Measurements from ENCODE around the gene EMC10. TPM values are rescaled to one million over a fixed set of nuclear protein-coding genes. Genes with fewer than 3 reads are reported as not detected.

Gene EMC10
- polyA plus RNA-seq, 1 donor = 142 TPM

DNA sequence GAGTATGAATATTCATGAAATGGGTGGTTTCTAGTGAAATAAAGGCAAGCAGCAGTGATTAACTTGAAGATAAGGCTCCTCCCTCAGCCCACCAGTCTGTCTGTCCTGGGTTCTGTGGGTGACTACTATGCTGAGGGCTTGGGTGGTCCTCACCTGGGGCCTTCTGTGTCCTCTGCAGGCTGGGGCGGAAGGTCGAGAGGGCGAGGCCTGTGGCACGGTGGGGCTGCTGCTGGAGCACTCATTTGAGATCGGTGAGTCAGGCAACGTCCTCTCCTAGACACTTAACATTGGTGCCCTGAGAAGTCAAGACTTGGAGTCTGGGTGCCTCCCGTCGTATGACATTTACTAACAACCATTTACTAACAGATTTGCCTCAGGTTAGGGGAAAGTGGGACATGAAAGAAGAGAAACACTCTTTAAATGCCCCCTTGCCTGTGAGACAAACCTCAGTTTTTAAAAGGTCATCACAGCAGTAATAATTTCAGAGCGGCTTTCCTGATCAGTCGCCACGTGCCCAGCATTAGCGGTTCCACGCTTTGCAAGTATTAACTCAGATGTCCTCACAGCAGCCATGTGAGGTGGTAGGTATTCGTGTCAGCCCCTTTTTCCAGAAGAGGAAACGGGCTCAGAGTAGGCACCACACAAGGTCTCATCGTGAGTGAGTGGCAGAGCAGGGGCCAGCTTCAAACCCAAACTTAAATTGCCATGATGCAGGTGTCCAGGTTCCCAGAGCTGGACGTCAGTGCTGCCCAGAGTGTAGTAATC lies 1.6 kb downstream of the EMC10 start:
- H3K27me3 ChIP-seq (ENCODE audit: control insufficient read depth, insufficient read depth, low read length) = no peaks in the 10 kb centered on the region
- DNase-seq = no peak
- no peak overlapping the region for H3K27ac ChIP-seq (ENCODE audit: low read length)
- H3K4me3 ChIP-seq (ENCODE audit: low read length) = no peak overlapping the region
- H3K4me1 ChIP-seq (ENCODE audit: control insufficient read depth, insufficient read depth, low read length) = peaks cover 8% of the 10 kb centered on the region
- peaks cover 21% of the 10 kb centered on the region for H3K9me3 ChIP-seq (ENCODE audit: control insufficient read depth, low read depth, low read length)
- peaks cover 48% of the 10 kb centered on the region for H3K36me3 ChIP-seq (ENCODE audit: control insufficient read depth, insufficient read depth, low read length)
- WGBS (ENCODE audit: insufficient coverage, low lambda C conversion rate) = 97% methylated on average over 5 of the region's 17 CpGs

DNA sequence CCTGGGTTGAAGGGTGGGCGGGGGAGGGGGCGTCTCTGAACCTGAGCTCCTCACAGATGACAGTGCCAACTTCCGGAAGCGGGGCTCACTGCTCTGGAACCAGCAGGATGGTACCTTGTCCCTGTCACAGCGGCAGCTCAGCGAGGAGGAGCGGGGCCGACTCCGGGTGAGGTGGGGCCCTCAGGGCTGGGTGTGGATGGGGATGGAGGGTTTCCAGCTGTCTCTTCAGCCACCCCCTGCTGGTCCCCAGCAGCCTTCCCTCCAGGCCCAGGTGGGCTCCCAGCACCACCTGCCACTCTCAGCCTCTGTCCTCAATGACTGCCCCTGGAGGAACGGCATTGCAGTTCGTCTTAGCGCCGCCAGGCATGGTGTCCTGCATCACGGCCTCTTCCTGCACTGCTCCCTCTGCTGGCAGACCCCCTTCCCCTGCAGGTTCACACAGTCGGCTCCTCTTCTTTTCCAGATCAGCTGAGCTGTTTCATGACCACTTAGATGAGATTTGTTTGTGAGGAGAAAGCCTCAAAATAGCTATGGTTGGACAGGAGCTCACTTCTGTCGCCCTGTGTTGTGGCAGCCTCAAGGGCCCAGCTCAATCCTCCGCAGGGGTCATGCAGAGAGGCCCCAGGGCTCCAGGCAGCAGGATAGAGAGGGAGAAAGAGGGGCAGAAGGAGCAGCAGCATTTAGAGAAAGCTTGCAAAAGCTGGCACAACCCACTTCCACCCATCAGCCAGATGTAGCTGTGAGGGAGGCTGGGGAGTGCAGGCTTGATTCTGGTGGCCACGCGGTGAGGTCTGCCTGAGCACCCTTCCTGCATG lies 2.8 kb downstream of the EMC10 start:
- Histone ChIP-seq H3K9me3 (ENCODE audit: control insufficient read depth, low read depth, low read length) (peaks cover 21% of the 10 kb centered on the region), H3K27ac (ENCODE audit: low read length) (no peak overlapping the region), H3K36me3 (ENCODE audit: control insufficient read depth, insufficient read depth, low read length) (peaks cover 54% of the 10 kb centered on the region), H3K27me3 (ENCODE audit: control insufficient read depth, insufficient read depth, low read length) (no peaks in the 10 kb centered on the region), H3K4me3 (ENCODE audit: low read length) (no peak overlapping the region), H3K4me1 (ENCODE audit: control insufficient read depth, insufficient read depth, low read length) (peaks cover 8% of the 10 kb centered on the region)
- DNase-seq = no peak
- WGBS (ENCODE audit: insufficient coverage, low lambda C conversion rate) = no CpG with 5 or more reads among the region's 19 CpGs

DNA sequence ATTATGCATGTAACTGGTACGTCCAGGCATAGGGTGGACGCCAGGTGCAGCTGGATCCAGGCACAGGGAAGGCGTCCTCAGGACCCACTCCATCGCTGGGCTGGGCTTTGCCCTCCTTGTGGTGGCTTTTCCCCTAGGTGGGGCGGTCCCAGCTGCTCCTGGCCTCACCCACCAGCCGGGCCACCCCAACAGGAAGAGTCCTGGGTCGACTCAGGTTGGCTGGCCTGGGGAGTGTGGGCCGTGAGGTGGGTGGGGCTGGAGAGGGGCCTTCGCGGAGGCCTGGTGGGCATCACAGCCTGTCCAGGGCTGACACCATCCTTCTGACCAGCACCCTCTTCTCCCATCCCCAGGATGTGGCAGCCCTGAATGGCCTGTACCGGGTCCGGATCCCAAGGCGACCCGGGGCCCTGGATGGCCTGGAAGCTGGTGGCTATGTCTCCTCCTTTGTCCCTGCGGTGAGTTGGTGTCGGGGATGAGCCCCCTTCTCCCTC lies 3.5 kb downstream of the EMC10 start:
- no peak for DNase-seq
- Histone ChIP-seq H3K27me3 (ENCODE audit: control insufficient read depth, insufficient read depth, low read length) (no peaks in the 10 kb centered on the region), H3K4me1 (ENCODE audit: control insufficient read depth, insufficient read depth, low read length) (peaks cover 8% of the 10 kb centered on the region), H3K9me3 (ENCODE audit: control insufficient read depth, low read depth, low read length) (peaks cover 21% of the 10 kb centered on the region), H3K36me3 (ENCODE audit: control insufficient read depth, insufficient read depth, low read length) (peaks cover 54% of the 10 kb centered on the region), H3K27ac (ENCODE audit: low read length) (no peak overlapping the region), H3K4me3 (ENCODE audit: low read length) (no peak overlapping the region)
- WGBS (ENCODE audit: insufficient coverage, low lambda C conversion rate) = no CpG with 5 or more reads among the region's 16 CpGs

DNA sequence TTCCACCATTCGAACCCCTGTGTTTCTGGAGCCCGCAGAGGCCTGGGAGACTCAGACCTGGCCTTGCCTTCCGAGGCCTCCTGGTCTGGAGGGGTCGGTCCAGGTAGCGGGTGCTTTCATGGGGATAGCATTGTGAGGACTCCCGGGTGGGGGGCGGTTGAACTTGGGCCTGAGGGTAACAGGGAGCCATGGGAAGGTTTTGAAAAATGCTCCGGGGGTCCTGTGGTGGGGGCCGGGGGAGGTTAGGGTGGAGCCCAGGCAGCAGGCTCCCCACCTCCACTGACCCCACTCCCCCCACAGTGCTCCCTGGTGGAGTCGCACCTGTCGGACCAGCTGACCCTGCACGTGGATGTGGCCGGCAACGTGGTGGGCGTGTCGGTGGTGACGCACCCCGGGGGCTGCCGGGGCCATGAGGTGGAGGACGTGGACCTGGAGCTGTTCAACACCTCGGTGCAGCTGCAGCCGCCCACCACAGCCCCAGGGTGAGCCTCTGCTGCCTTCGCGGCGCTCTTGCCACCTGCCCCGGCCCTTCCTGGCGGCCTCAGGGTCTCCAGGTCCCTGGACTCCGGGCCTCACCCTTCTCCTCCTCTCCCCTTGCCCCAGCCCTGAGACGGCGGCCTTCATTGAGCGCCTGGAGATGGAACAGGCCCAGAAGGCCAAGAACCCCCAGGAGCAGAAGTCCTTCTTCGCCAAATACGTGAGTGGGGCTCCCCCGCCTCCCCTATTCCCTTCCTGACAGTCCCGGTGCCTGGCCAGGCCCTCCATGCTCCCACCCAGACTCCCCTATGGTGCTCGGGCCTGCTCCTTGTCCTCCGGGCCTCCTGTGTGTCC lies 4.2 kb downstream of the EMC10 start:
- Histone ChIP-seq H3K4me3 (ENCODE audit: low read length) (no peak overlapping the region), H3K9me3 (ENCODE audit: control insufficient read depth, low read depth, low read length) (peaks cover 21% of the 10 kb centered on the region), H3K36me3 (ENCODE audit: control insufficient read depth, insufficient read depth, low read length) (peaks cover 54% of the 10 kb centered on the region), H3K27ac (ENCODE audit: low read length) (no peak overlapping the region), H3K4me1 (ENCODE audit: control insufficient read depth, insufficient read depth, low read length) (peaks cover 8% of the 10 kb centered on the region), H3K27me3 (ENCODE audit: control insufficient read depth, insufficient read depth, low read length) (no peaks in the 10 kb centered on the region)
- WGBS (ENCODE audit: insufficient coverage, low lambda C conversion rate) = no CpG with 5 or more reads among the region's 37 CpGs
- DNase-seq = no peak

DNA sequence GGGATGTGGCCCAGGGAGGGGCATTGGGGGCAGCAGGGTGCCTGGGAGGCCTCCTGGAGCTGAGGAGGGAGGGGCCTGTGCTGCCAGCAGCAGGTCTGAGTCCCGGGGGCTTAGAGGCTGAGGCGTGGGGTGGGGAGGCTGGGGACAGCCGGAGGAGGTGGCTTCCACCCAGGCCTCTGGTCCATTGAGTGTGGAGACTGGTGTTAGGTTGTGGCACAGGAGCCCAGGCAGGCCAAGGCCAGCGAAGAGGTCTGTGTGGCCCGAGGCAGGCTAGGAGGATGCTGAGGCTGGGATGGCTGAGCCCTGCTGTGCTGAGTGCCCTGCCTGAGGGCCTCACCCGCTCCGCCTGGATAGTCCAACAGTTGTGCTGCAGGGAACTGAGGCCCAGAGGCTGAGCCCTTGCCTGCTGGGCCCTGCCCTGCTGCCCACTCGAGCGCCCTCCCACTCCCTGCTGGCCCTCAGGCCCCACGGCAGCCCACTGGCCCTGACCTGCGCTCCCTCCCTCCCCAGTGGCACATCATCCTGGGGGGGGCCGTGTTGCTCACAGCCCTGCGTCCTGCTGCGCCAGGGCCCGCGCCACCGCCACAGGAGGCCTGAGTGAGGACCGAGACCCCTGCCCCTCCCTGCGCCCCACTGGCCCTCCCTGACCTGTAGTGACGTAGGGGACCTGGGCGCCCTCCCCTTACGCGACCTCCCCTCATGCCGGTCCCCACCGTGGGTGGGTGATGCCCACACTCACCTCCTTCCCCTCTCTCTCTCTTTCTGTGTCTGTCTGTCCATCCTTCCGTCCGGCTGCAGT lies 5.2 kb downstream of the EMC10 start:
- Histone ChIP-seq H3K4me3 (ENCODE audit: low read length) (no peak overlapping the region), H3K9me3 (ENCODE audit: control insufficient read depth, low read depth, low read length) (peaks cover 16% of the 10 kb centered on the region), H3K36me3 (ENCODE audit: control insufficient read depth, insufficient read depth, low read length) (peaks cover 54% of the 10 kb centered on the region), H3K27ac (ENCODE audit: low read length) (no peak overlapping the region), H3K27me3 (ENCODE audit: control insufficient read depth, insufficient read depth, low read length) (no peaks in the 10 kb centered on the region), H3K4me1 (ENCODE audit: control insufficient read depth, insufficient read depth, low read length) (peaks cover 8% of the 10 kb centered on the region)
- no peak for DNase-seq
- WGBS (ENCODE audit: insufficient coverage, low lambda C conversion rate) = no CpG with 5 or more reads among the region's 27 CpGs

DNA sequence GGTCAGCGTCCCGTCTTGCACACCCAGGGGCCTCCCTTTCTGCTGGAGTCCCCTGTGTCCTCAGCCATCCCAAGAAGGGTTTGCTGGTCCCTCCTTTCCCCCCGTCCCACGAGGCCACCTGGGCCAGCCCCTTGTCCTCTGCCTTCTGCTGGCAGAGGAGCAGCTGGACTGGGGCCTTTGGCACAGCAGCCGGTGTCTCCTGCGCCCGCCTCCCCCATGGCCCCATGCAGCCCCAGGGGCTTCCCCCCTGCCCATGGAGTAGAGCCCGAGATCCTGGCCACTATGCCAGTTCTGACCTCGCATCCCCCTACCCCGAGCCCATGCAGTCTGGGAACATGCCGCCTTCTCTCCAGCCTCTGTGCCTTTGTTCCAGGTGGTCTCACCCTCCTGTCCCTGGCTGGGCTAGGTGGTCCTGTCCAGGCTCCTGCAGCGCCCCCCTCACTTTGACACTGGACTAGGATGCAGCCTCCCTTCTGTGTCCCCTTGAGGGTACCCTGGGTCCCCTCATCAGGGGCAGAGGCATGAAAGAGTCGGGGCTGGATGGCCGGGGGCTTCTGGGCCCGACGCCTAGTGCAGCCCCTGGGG lies 6.1 kb downstream of the EMC10 start:
- Histone ChIP-seq H3K27ac (ENCODE audit: low read length) (no peak overlapping the region), H3K9me3 (ENCODE audit: control insufficient read depth, low read depth, low read length) (peaks cover 20% of the 10 kb centered on the region), H3K4me1 (ENCODE audit: control insufficient read depth, insufficient read depth, low read length) (peaks cover 4% of the 10 kb centered on the region), H3K36me3 (ENCODE audit: control insufficient read depth, insufficient read depth, low read length) (peaks cover 54% of the 10 kb centered on the region), H3K27me3 (ENCODE audit: control insufficient read depth, insufficient read depth, low read length) (peaks cover 3% of the 10 kb centered on the region), H3K4me3 (ENCODE audit: low read length) (no peak overlapping the region)
- no CpG with 5 or more reads among the region's 16 CpGs for WGBS (ENCODE audit: insufficient coverage, low lambda C conversion rate)
- DNase-seq = no peak

DNA sequence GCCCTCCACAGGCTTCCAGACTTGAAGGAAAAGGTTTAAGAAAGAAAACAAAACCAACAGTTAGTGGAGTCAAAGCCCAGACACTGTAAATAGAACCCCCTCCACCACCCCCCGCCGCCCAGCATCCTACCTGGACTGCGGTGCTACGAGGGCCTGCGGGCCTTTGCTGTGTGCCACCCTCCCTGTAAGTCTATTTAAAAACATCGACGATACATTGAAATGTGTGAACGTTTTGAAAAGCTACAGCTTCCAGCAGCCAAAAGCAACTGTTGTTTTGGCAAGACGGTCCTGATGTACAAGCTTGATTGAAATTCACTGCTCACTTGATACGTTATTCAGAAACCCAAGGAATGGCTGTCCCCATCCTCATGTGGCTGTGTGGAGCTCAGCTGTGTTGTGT lies 6.6 kb downstream of the EMC10 start:
- WGBS (ENCODE audit: insufficient coverage, low lambda C conversion rate) = no CpG with 5 or more reads among the region's 10 CpGs
- H3K9me3 ChIP-seq (ENCODE audit: control insufficient read depth, low read depth, low read length) = peaks cover 17% of the 10 kb centered on the region
- H3K4me3 ChIP-seq (ENCODE audit: low read length) = no peak overlapping the region
- no peak for DNase-seq
- H3K4me1 ChIP-seq (ENCODE audit: control insufficient read depth, insufficient read depth, low read length) = no peaks in the 10 kb centered on the region
- peaks cover 53% of the 10 kb centered on the region for H3K36me3 ChIP-seq (ENCODE audit: control insufficient read depth, insufficient read depth, low read length)
- no peak overlapping the region for H3K27ac ChIP-seq (ENCODE audit: low read length)
- peaks cover 7% of the 10 kb centered on the region for H3K27me3 ChIP-seq (ENCODE audit: control insufficient read depth, insufficient read depth, low read length)

DNA sequence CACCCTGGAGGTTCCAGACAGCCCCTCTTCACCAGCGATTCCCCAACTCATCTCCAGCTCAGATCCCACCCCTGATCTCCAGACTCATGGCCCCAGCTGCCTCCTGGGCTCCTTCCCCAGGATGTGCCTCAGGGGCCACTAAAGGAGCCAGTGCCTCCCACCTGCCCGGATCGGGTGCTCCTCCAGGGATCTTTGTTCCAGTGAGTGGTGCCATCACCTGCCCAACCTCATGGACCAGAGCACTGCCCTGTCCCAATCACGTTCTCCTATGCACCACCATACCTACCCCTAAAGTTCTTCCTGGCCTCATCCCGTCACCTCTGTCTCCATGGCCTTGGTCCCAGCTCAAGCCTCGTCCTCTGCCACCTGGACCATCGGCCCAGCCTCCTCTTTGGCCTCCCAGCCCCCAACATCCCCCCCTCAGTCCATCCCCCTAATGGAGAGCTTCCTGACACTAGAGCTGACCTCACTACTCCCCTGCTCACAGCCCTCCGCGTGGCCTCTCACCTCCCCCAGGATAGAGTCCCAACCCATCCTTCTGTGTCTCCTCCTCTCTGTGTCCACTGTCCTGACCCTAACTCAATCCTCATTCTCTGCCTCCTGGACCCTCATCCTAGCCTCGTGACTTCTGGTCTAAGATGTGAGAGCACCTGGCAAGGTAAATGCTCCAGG lies 9.1 kb downstream of the EMC10 start:
- Histone ChIP-seq H3K4me3 (ENCODE audit: low read length) (no peak overlapping the region), H3K9me3 (ENCODE audit: control insufficient read depth, low read depth, low read length) (peaks cover 6% of the 10 kb centered on the region), H3K4me1 (ENCODE audit: control insufficient read depth, insufficient read depth, low read length) (no peaks in the 10 kb centered on the region), H3K27ac (ENCODE audit: low read length) (no peak overlapping the region), H3K36me3 (ENCODE audit: control insufficient read depth, insufficient read depth, low read length) (peaks cover 29% of the 10 kb centered on the region), H3K27me3 (ENCODE audit: control insufficient read depth, insufficient read depth, low read length) (peaks cover 20% of the 10 kb centered on the region)
- no peak for DNase-seq
- WGBS (ENCODE audit: insufficient coverage, low lambda C conversion rate) = no CpG with 5 or more reads among the region's 10 CpGs

DNA sequence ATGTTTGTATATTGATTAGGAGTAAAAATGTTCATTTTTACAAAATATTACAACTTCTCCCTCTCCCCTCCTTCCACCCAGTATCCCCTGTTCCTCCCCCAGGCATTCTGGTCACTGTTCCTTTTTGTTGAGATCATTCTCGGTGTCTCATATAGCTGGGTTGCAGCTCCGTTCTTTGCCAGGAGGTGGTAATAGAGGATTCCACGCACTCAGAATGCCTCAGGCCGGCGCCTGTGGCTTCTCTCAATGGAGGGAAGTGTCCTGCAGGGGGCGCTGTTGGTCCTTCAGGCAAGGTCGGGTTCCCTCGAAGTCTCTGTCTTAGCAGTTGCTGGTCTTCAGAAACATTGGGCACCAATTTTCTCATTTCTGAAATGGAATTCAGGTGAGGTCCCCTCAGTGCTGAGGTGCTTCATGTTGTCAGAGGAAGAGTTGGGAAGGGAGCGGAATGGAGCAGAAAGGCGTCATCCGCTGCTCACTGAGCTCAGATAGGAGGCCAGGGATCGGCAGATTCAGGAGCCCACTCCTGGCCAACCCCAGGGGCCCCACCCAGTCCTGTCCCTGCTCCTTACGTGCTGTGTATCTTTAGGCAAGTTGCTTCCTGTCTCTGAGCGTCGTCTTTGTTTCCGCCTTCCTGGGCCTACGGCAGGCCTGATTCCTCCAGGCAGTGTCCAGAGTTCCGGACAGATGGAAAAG lies 10.7 kb downstream of the EMC10 start:
- H3K27me3 ChIP-seq (ENCODE audit: control insufficient read depth, insufficient read depth, low read length) = peaks cover 20% of the 10 kb centered on the region
- no peak overlapping the region for H3K4me3 ChIP-seq (ENCODE audit: low read length)
- no peak overlapping the region for H3K27ac ChIP-seq (ENCODE audit: low read length)
- peaks cover 13% of the 10 kb centered on the region for H3K36me3 ChIP-seq (ENCODE audit: control insufficient read depth, insufficient read depth, low read length)
- H3K4me1 ChIP-seq (ENCODE audit: control insufficient read depth, insufficient read depth, low read length) = peaks cover 1% of the 10 kb centered on the region
- no CpG with 5 or more reads among the region's 18 CpGs for WGBS (ENCODE audit: insufficient coverage, low lambda C conversion rate)
- no peak for DNase-seq
- H3K9me3 ChIP-seq (ENCODE audit: control insufficient read depth, low read depth, low read length) = peaks cover 8% of the 10 kb centered on the region

Data from large intestine (tissue), 3 donors.